H9 (cell line): ENCODE measurements around the gene MBNL1. TPM values are rescaled to one million over a fixed set of nuclear protein-coding genes. Genes with fewer than 3 reads are reported as not detected.

Source experiments
- DNase-seq: peaks from one replicate; pipeline ENCODE4 v3.0.0-alpha.2; 2017
- H2AFZ ChIP-seq: one replicate; pipeline ENCODE4 v1.6.1; 2013; ENCODE audit warnings: mild to moderate bottlenecking, low read length, control low read depth, moderate library complexity
- H2AK5ac ChIP-seq: 2 replicates; pipeline ENCODE4 v1.6.1; 2013; ENCODE audit warnings: low read length, control low read depth, mixed read lengths; ENCODE audit not compliant: insufficient read length
- H2BK120ac ChIP-seq: one replicate; pipeline ENCODE4 v1.6.1; 2013; ENCODE audit warnings: low read depth, mild to moderate bottlenecking, low read length, control low read depth, inconsistent platforms; ENCODE audit not compliant: poor library complexity, severe bottlenecking
- H2BK12ac ChIP-seq: 2 replicates; pipeline ENCODE4 v1.6.1; 2013; ENCODE audit warnings: low read length, control low read depth, mixed read lengths, low read depth; ENCODE audit not compliant: insufficient read length
- H2BK15ac ChIP-seq: 2 replicates; pipeline ENCODE4 v1.6.1; 2013; ENCODE audit warnings: low read depth, low read length, control low read depth
- H2BK20ac ChIP-seq: one replicate; pipeline ENCODE4 v1.6.1; 2013; ENCODE audit warnings: low read depth, mild to moderate bottlenecking, low read length, control low read depth, inconsistent platforms; ENCODE audit not compliant: poor library complexity, severe bottlenecking
- H2BK5ac ChIP-seq: 2 replicates; pipeline ENCODE4 v1.6.1; 2013; ENCODE audit warnings: low read length, control low read depth, mixed read lengths; ENCODE audit not compliant: insufficient read length
- H3K14ac ChIP-seq: 2 replicates; pipeline ENCODE4 v1.6.1; 2013; ENCODE audit warnings: low read length, control low read depth; ENCODE audit not compliant: insufficient read depth
- H3K18ac ChIP-seq: 2 replicates; pipeline ENCODE4 v1.6.1; 2013; ENCODE audit warnings: low read depth, mild to moderate bottlenecking, mixed read lengths, low read length, control low read depth; ENCODE audit not compliant: insufficient read length
- H3K23ac ChIP-seq: 2 replicates; pipeline ENCODE4 v1.6.1; 2013; ENCODE audit warnings: low read length, control low read depth, mixed read lengths, low read depth; ENCODE audit not compliant: insufficient read length
- H3K23me2 ChIP-seq: 2 replicates; pipeline ENCODE4 v1.6.1; 2013; ENCODE audit warnings: low read depth, mild to moderate bottlenecking, mixed read lengths, low read length, control low read depth; ENCODE audit not compliant: insufficient read length, poor library complexity, severe bottlenecking
- H3K27ac ChIP-seq: 2 replicates; pipeline ENCODE4 v1.5.1; 2013; ENCODE audit warnings: low read length, control low read depth, mixed read lengths, low read depth; ENCODE audit not compliant: insufficient read length
- H3K27me3 ChIP-seq: 2 replicates; pipeline ENCODE4 v1.6.1; 2013; ENCODE audit warnings: low read length, control low read depth, inconsistent platforms; ENCODE audit not compliant: insufficient read depth
- H3K4ac ChIP-seq: 2 replicates; pipeline ENCODE4 v1.6.1; 2013; ENCODE audit warnings: low read depth, mild to moderate bottlenecking, control low read depth, inconsistent platforms, low read length, moderate library complexity
- H3K4me1 ChIP-seq: 2 replicates; pipeline ENCODE4 v1.6.1; 2013; ENCODE audit warnings: low read length, control low read depth, inconsistent platforms; ENCODE audit not compliant: insufficient read depth
- H3K4me2 ChIP-seq: 2 replicates; pipeline ENCODE4 v1.6.1; 2013; ENCODE audit warnings: low read length, control low read depth, mixed read lengths; ENCODE audit not compliant: insufficient read length, insufficient read depth
- H3K56ac ChIP-seq: 2 replicates; pipeline ENCODE4 v1.6.1; 2013; ENCODE audit warnings: low read depth, mild to moderate bottlenecking, mixed read lengths, low read length, control low read depth; ENCODE audit not compliant: insufficient read length
- H3K79me1 ChIP-seq: 2 replicates; pipeline ENCODE4 v1.6.1; 2013; ENCODE audit warnings: low read depth, mild to moderate bottlenecking, moderate library complexity, low read length, control low read depth, inconsistent platforms; ENCODE audit not compliant: insufficient read depth, poor library complexity, severe bottlenecking
- H3K79me2 ChIP-seq: 2 replicates; pipeline ENCODE4 v1.6.1; 2013; ENCODE audit warnings: low read length, control low read depth, inconsistent platforms; ENCODE audit not compliant: insufficient read depth
- H3K9ac ChIP-seq: 2 replicates; pipeline ENCODE4 v1.6.1; 2013; ENCODE audit warnings: low read length, control low read depth, mixed read lengths; ENCODE audit not compliant: insufficient read length; ENCODE audit errors: extremely low read depth
- H3K9me3 ChIP-seq: one replicate; pipeline ENCODE4 v1.6.1; 2013; ENCODE audit warnings: low read depth, low read length, inconsistent platforms; ENCODE audit not compliant: control insufficient read depth
- H3T11ph ChIP-seq: one replicate; pipeline ENCODE4 v1.6.1; 2013; ENCODE audit warnings: mild to moderate bottlenecking, low read length, control low read depth, inconsistent platforms
- H4K20me1 ChIP-seq: one replicate; pipeline ENCODE4 v1.6.1; 2013; ENCODE audit not compliant: control insufficient read depth, insufficient read length, insufficient read depth
- H4K5ac ChIP-seq: 2 replicates; pipeline ENCODE4 v1.6.1; 2013; ENCODE audit warnings: low read depth, mild to moderate bottlenecking, mixed read lengths, low read length, control low read depth; ENCODE audit not compliant: insufficient read length
- H4K8ac ChIP-seq: replicated peaks from 2 replicates; pipeline ENCODE4 v1.6.1; 2013; ENCODE audit warnings: low read length, control low read depth, mixed read lengths, low read depth; ENCODE audit not compliant: insufficient read length
- H4K91ac ChIP-seq: 2 replicates; pipeline ENCODE4 v1.6.1; 2013; ENCODE audit warnings: low read depth, mild to moderate bottlenecking, moderate library complexity, mixed read lengths, low read length, control low read depth; ENCODE audit not compliant: insufficient read length
- H3K27ac Mint-ChIP-seq, 3 experiments: 2 replicates in 2 of 3; 3 replicates in 1 of 3; pipeline ENCODE4 v1.8.0; 2020 to 2021; ENCODE audit warnings: mixed read lengths in 3 of 3, mild to moderate bottlenecking in 1 of 3, moderate library complexity in 1 of 3
- H3K27me3 Mint-ChIP-seq: 2 replicates; pipeline ENCODE4 v1.8.0; 2021; ENCODE audit warnings: low read depth, mild to moderate bottlenecking, moderate library complexity, mixed read lengths
- H3K36me3 Mint-ChIP-seq, 3 experiments: 2 replicates in 2 of 3; 3 replicates in 1 of 3; pipeline ENCODE4 v1.8.0; 2020 to 2021; ENCODE audit warnings: low read depth in 3 of 3, mixed read lengths in 3 of 3; ENCODE audit not compliant: insufficient read depth in 1 of 3
- H3K4me1 Mint-ChIP-seq, 2 experiments: 2 replicates each; pipeline ENCODE4 v1.8.0; 2020; ENCODE audit warnings: mixed read lengths in 2 of 2
- H3K4me3 Mint-ChIP-seq, 2 experiments: 2 replicates in 1 of 2; 3 replicates in 1 of 2; pipeline ENCODE4 v1.8.0; 2020 to 2021; ENCODE audit warnings: mild to moderate bottlenecking in 2 of 2, mixed read lengths in 2 of 2, moderate library complexity in 1 of 2
- H3K9me3 Mint-ChIP-seq, 2 experiments: 2 replicates in 1 of 2; 3 replicates in 1 of 2; pipeline ENCODE4 v1.8.0; 2020; ENCODE audit warnings: mild to moderate bottlenecking in 2 of 2, mixed read lengths in 2 of 2, moderate library complexity in 1 of 2
- whole genome bisulfite sequencing: extraction: QIAGEN DNeasy Blood & Tissue Kit; methylation state at CpG from one replicate; pipeline ENCODE4 v1.1.7; 2013; ENCODE audit warnings: missing lambda C conversion rate, low lambda C conversion rate, mixed read lengths; ENCODE audit not compliant: insufficient read length; ENCODE audit errors: extremely low coverage; 5-methylcytosine and 5-hydroxymethylcytosine counted together
- total RNA-seq: library from RNA; stranded (reverse); gene quantifications from 2 replicates; pipeline ENCODE4 v1.2.1, GENCODE V29; 2021
- TF ChIP-seq, protein P1 (sequence below): fragments of 200-600 bp; sonication (generic); conservative IDR thresholded peaks from 3 replicates; pipeline ENCODE4 v1.8.0; 2021; ENCODE audit warnings: antibody characterized with exemption, mild to moderate bottlenecking

MBNL1 gene
- total RNA-seq, 1 experiment from 2014 or later = 14.9 TPM

DNA sequence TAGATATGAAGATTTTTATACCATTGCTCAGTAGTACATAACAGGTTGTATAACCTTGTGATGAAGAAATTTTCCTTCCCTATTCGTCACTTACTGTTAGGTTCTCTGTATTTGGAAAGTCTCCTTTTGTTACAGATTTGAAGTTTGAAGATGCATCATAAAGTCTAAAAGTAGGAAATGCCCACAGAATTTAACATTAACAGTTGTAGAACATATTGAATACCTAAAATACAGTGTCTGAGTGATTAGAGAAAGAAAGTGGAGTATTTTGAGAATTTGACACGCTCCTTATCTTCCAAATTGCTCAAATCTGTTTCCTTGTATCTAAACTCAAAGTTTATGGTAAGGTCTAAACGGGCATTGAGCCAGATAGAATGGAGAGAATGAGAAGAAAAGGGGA, 111.3 kb downstream of the MBNL1 start:
- peaks cover 17 to 22% of the 10 kb centered on the region in 2 experiments for H3K4me1 Mint-ChIP-seq
- Histone ChIP-seq H4K20me1 (no peaks in the 10 kb centered on the region), H3K56ac (no peak overlapping the region), H3K18ac (no peak overlapping the region), H2AK5ac (no peak overlapping the region), H3K79me2 (no peaks in the 10 kb centered on the region), H3K9ac (no peak overlapping the region), H2BK20ac (no peak overlapping the region), H3K23ac (no peak overlapping the region), H3K14ac (no peak overlapping the region), H3K4me2 (no peak overlapping the region), H4K91ac (no peak overlapping the region), H3K79me1 (no peaks in the 10 kb centered on the region), H2BK120ac (no peak overlapping the region), H2BK15ac (no peak overlapping the region), H3K4ac (no peak overlapping the region), H4K8ac (no peak overlapping the region), H2BK12ac (no peak overlapping the region), H2BK5ac (no peak overlapping the region), H3K4me1 (no peaks in the 10 kb centered on the region), H2AFZ (no peak overlapping the region), H3K23me2 (no peaks in the 10 kb centered on the region), H3K27me3 (no peaks in the 10 kb centered on the region), H3K27ac (no peak overlapping the region), H4K5ac (no peak overlapping the region), H3K9me3 (no peaks in the 10 kb centered on the region), H3T11ph (no peak overlapping the region)
- H3K4me3 Mint-ChIP-seq = no peak overlapping the region; a peak in 1 of 5 replicates
- H3K9me3 Mint-ChIP-seq = no peaks in the 10 kb centered on the region
- H3K36me3 Mint-ChIP-seq = peaks cover 0 to 3% (median 0%) of the 10 kb centered on the region in 3 experiments; a peak in 1 of 7 replicates
- TF ChIP-seq, protein P1, sequence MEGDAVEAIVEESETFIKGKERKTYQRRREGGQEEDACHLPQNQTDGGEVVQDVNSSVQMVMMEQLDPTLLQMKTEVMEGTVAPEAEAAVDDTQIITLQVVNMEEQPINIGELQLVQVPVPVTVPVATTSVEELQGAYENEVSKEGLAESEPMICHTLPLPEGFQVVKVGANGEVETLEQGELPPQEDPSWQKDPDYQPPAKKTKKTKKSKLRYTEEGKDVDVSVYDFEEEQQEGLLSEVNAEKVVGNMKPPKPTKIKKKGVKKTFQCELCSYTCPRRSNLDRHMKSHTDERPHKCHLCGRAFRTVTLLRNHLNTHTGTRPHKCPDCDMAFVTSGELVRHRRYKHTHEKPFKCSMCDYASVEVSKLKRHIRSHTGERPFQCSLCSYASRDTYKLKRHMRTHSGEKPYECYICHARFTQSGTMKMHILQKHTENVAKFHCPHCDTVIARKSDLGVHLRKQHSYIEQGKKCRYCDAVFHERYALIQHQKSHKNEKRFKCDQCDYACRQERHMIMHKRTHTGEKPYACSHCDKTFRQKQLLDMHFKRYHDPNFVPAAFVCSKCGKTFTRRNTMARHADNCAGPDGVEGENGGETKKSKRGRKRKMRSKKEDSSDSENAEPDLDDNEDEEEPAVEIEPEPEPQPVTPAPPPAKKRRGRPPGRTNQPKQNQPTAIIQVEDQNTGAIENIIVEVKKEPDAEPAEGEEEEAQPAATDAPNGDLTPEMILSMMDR = no peak
- WGBS = no CpG with 5 or more reads among the region's 3 CpGs
- no peak for DNase-seq
- no peak overlapping the region; a peak in 2 of 7 replicates for H3K27ac Mint-ChIP-seq
- no peaks in the 10 kb centered on the region for H3K27me3 Mint-ChIP-seq
